Activated T-cell treated with anti-CD3 and anti-CD28 coated beads for 4 hours (primary cell): ENCODE measurements around the gene KLHL25.
A peak's percentile ranks its signal among the peaks of the same experiment; 100 is the strongest.
"Not testable (repeated sequence)": the region's sequence is repeated elsewhere in the genome, so short reads cannot be mapped to it uniquely, and the experiment has no call there.

Experiments
- DNase-seq: peaks from one replicate; pipeline ENCODE4 v3.0.0-alpha.2; 2020

Gene KLHL25, protein sequence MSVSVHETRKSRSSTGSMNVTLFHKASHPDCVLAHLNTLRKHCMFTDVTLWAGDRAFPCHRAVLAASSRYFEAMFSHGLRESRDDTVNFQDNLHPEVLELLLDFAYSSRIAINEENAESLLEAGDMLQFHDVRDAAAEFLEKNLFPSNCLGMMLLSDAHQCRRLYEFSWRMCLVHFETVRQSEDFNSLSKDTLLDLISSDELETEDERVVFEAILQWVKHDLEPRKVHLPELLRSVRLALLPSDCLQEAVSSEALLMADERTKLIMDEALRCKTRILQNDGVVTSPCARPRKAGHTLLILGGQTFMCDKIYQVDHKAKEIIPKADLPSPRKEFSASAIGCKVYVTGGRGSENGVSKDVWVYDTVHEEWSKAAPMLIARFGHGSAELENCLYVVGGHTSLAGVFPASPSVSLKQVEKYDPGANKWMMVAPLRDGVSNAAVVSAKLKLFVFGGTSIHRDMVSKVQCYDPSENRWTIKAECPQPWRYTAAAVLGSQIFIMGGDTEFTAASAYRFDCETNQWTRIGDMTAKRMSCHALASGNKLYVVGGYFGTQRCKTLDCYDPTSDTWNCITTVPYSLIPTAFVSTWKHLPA

DNA sequence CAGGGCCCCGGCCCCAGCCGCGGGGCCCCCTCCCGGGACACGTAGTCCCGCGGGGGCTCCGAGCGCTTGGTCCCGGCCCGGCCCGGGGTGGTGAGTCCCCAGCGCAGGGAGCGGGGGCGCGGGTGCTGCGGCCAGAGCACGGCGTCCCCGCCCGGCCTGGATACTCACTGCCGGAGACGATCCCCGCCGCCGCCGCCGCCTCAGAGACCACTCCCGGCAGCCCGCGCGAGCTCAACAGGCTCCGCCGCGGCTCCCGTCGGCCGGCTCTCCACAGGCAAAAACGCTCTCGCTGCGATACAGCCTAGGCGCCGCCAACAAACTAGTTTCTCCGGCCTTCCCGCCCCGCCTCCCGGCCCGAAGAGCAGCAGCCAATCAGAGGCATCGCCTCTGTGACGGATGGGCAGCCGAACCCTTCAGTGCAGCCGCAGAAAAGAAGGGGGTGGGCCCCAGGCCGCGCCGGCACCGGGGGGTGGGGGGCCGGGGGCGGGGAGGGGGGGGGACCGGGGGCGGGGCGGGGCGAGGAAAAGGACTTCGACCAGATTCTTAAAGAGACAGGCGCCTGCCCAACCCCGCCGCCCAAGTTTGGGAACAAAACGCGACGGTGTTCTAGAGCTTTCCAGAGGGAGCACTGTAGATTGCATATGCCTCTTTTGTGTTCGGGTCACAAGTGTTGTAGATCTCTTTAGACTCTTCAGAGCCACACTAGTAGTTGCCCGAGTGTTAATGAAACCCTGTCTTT lies at the start of gene KLHL25:
Gene KLHL25, minus strand, starts transcription at position 328 of the 739 bp plus-strand sequence. CDS start 25,115 bp downstream, outside the sequence.
- peak; percentile 82 for DNase-seq

DNA sequence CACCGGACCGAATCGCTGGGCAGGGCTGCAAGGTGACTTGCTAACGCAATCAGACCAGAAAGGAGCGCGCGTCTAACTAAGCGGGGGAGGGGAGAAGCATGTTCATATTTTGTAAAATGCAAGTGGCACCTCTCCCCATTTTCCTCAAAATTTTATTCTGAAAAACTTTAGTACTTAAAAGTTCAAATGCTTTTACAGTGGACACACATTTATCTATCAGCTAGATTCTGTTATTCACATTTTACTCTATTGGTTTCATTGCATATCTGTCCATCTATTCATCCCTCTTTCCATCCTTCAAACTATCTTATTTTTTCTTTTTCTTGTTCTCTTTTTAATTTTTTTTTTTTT lies 46.1 kb upstream of the KLHL25 start:
- no peak for DNase-seq

DNA sequence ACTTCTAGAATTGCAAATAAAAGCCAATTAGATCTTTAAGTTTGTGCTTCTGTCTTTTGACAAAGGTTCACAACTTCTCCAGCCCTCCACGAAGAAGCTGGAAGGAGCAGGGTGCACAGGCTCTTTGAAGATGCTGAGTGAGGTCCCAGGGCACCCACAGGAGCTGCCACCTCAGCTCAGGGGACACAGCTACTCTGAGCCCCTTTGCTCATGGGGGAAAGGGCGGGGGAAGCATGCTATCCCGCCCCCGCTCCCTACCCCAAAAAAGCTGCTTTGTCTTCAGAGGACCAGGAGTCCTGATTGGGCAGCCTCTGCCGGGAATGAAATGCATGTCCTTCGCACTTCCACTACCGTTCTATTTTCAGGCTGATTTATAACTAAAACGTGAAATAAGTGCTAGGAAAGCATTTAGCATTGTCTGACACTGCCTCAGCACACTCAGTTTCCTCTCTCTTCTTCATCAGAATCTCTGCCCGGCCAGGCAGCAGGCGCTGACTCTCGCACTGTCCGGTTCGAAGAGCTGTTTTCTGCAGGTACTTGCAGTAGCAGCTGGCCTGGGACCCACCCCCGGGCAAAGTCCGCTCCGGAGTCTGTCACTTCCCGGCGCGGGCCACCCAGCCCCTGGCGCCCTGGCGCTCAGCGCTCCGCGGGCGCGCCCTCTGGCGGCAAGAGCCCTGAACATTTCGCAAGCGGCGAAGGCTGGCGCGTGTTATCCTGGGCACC lies 45.5 kb upstream of the KLHL25 start:
- peak; percentile 73 for DNase-seq

DNA sequence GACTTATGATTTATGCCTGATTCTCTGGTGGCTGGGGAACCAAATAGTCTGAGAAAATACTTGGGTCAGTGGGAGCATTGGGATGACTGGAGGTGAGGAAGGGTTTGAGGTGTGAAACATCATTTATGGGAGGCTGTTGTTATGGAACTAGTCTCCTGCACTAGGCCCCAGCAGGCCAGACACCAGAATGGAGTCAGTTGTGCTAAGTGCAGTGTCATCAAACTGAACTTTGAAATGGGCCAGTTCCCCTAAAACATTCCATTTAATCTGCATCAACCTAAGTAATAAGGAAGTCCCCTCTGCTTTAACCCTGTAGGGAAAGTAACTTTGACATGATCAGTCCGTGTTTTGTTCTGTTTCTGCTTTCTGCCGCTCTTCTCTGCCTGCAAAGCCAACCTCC lies 44.9 kb upstream of the KLHL25 start:
- DNase-seq = no peak

DNA sequence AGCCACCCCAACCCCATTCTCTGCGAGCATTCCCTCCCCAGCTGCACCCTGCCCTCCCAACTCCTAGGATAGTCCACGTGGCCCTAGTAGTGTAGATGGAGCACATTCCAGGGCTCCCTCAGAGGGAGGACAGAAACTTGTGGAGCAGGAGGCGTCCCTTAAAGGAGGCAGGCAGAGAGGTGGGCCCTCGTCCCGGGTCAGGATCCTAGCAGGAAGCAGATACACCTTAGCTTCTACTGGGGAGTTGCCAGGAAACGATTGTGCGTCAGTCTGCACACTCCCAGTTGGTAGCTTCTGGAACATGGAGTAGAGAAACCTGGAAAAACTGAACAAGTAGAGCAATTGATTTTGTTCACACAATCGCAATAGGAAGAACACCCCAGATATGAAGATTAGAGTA lies 43.9 kb upstream of the KLHL25 start:
- DNase-seq = no peak

DNA sequence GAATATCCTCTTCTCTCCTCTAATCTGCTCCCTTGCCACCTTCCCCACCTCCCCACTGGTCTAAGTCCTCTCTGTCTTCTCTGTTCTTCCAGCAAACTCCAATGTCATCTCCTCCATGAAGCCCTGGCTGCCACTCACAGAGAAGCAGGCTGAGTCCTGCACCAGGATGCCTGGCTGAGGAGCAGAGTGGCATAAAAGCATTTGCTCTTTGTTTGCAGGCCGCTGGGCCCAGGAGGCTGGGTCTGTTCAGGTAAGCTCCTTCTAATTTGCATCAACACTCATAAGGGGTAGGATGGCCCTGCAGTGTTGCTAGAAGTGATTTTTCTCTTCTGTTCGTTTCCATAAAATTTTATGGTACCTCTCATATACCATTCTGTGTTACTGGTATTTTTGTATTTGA lies 43.2 kb upstream of the KLHL25 start:
- no peak for DNase-seq

DNA sequence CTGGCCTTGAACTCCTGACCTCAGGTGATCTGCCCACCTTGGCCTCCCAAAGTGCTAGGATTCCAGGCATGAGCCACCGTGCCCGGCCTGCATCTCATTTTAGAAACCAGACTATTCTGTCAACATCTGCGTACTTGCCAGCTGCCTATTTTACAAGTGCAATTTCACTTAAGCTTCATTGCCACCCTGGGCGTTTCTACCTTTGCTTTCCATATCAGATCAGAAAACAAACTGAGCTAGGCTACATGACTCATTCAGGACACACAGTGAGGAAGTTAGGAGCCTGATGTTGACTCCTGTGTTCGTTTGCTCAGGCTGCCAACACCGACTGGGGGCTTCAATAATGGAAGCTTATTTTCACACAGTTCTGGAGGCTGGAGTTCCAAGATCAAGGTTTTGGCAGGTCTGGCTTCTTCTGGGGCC lies 42.3 kb upstream of the KLHL25 start:
- DNase-seq = no peak

DNA sequence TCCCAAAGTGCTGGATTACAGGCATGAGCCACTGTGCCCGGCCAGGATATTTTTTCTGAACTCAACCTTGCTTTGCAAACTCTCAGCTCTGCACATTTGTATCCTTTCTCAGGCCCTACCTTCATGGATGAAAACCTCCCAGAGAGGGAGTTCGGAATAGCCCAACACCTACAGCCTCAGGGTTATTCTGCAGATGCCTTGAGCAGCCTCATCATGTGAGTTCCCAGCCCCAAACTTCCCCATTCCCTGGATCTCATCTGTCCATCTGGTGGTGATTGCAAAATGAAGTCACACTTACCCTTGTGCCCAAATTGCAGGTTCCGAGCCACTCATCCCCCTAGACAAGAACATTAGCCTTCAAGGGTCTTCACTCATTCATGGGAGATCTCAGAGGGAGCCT lies 39.9 kb upstream of the KLHL25 start:
- no peak for DNase-seq

DNA sequence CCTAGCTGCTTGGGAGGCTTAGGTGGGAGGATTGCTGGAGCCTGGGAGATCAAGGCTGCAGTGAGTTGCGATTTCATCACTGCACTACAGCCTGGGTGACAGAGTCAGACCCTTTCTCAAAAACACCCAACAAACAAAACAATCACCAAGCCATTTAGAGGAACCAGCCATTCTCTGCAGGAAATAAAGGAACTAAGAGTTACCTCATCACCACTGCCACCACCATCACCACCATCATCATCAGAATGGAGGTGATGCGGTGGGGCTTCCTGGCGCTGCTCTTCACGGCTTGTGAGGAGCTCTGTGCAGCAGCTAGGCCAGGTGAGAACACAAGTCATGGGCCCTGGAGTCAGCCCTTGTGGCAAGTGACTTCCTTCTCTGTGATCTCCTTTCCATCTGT lies 37.7 kb upstream of the KLHL25 start:
- DNase-seq = no peak

DNA sequence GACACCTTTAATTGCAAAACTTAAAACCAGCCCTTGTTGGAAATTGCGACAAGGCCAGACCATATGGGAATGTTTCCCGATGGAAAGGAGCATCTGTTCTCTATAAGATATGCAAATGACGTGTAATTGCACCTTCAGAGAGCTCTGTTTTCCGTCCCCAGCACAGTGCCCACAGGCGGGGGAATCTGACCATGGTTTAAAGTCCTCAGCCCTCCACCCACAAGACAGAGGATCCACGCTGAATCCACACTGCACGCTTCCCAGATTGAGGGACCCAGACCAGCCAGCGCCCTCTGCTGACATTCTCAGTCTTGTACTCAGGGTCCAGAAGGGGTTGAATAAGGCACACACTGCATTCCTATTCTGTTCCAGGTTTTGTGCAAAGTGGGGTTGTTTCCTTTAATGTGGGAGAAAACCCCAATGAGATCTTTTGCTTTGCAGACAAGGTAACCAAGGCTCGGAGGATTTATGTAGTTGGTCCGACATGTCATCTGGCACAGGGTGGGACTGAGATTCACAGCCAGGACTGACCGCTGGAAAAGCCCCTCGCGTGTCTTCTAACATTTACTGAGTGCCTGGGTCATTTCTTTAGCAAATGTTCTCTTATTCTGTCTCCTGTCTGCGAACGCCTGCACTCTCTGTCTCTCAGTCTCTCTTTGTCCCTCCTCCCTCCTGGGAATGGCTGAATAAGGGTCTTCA lies 36.8 kb upstream of the KLHL25 start:
- DNase-seq = no peak

DNA sequence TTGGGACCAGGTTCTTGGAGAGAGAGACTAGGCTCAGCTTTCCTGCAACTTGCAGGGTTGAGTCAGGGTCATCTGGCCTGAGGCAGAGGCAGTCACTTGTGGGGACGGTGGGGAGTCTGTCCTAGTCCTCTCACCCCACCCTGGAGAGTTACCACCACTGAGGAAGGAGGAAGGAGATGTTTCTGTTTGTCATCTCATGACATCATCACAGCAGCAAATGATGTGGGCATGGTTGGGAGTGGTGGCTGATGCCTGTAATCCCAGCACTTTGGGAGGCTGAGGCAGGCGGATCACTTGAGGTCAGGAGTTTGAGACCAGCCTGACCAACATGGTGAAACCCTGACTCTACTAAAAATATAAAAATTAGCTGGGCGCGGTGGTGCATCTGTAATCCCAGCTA lies 35.0 kb upstream of the KLHL25 start:
- not testable (repeated sequence) for DNase-seq

DNA sequence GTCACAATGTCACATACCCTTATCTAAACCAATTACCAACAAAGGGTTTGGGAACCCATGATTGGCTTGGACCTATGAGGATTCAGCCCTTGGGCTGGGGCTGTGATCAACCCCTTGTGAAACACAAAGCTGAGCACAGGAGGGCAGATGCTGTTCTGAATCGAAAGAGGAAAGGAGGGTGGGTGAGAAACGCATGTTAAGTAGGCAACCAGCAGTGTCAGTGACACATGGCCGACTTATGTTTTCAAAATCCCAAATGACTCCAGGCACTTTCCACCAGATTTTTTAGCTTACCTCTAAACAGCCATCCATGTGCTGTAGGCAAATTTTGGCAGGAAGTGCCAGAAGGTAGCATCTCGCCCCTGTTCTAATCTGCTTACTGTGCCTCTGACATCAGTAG lies 34.1 kb upstream of the KLHL25 start:
- no peak for DNase-seq

DNA sequence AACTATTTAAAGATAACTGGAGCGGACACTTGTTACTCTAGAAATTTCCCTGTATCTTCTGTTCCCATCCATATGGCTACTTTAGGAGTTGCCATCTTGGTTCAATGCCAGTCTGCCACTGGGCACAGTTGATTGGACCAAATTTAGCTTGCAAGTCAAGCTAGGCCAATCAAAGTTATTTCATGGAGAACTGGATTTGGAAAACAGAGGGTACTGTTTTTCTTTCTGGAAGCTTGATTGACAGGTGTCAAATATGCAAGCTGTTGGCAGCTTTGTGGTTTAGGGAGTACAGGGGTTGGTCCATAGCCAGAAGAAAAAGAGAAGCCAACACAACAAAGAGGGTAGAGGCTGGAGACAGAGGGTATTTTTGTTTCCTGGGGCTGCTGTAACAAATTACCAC lies 33.4 kb upstream of the KLHL25 start:
- no peak for DNase-seq

DNA sequence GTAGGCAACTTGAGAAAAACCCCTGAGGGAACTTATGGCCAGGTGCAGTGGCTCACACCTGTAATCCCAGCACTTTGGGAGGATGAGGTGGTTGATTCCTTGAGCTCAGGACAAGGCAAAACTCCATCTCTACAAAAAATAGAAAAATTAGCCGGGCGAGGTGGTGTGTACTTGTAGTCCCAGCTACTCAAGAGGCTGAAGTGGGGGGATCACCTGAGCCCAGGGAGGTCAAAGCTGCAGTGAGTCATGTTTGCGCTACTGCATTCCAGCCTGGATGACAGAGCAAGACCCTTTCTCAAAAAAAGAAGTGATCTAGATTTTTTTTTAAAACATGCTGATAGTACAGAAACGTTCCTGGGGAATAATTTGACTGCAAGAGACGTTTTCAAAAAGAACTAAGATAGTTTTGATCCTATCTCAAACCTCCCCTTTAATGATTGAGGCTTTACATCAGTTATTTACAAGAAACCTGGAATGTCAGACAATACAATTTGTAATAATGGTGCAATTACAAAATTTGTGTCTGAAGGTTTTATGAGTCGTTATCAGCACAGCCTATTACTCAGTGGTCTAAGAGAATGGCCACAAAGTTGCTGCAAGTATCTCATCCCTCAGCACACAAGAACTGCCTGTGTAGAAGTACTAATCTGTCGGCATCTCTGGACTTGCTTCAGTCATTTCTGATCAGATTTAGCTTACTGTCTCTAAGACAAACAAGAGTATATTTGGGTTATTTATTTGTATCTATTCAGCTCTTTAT lies 32.2 kb upstream of the KLHL25 start:
- no peak for DNase-seq

DNA sequence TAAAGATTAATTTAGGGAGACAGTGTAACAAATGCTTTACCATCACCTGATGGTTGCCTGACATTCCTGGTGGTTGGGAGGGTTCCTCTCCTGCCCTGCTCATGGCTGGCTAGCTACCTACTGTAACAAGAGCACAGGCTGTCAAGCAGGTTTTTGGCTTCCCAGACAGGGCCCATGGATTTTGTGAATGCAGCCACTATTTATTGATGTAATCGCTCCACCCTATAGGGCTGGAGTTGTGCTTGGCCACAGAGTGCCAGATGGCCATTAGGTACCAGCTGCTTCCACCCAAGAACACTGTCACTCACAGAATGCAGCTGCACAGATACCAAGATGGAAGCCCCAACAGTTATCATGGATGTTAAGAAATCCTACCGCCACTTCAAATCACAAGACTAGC lies 31.0 kb upstream of the KLHL25 start:
- no peak for DNase-seq

DNA sequence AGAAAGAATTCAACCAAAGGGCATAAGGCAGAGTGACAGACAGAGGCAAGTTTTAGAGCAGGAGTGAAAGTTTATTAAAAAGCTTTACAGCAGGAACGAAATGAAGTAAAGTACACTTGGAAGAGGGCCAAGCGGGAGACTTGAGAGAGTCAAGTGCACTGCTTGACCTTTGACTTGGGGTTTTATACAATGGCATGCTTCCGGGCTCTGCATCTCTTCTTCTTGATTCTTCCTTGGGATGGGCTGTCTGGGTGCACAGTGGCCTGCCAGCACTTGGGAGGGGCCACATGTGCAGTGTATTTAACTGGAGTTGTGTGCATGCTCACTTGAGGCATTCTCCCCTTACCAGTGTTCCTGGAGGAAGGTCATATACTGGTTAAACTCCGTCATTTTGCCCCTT lies 30.4 kb upstream of the KLHL25 start:
- no peak for DNase-seq

DNA sequence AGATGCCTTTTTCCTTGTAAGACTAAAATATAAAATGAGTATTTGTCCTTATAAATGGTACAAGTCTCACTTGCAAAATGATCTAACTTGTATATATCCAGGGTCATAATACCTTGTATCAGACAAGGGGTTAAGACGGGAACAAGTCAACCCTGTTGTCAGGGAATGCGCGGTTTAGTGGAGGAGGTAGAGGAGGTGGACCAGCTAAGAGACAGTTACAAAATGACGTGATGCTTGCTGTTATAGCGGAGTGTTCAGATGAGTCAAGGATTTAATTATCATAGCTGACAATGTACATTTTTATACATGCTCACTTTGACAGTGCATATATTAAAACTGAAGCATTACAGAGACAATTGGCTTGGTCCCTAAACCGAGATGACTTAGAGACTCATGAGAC lies 26.8 kb upstream of the KLHL25 start:
- DNase-seq = no peak

DNA sequence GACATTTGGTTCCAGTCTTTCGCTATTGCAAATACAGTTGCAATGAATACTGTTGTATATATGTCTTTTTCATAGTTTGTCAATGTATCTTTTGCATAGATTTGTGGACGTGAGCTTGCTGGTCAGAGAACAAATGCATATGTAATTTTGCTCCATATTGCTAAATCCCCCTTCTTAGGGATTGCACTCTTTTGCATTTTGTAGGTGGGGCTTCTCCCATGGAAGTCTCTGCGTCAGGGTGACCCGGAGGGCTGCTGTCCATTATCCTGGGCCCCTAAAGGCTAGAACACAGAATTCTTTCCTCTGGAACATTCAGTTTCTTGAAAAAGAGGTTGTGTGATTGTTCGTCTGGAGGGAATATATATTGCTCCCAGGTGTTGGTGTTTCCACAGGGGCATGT lies 25.2 kb upstream of the KLHL25 start:
- no peak for DNase-seq

DNA sequence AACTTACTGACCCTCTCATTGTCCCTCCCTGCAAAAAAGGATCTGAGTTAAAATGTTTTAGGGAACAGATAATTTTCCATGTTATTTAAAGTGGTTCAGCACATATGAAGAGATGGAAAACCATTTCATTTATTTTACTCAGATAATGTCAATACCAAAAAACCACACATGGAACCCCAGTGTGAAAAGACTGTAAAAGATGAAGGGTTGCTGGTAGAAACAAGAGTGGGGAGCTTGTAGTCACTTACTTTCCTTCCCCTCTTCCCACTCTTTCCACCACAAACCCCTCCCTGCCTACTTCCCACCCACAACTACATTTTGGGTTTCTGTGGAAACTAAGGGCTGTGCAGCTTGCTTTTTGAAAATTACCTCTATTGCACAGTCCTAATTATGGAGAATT lies 18.5 kb upstream of the KLHL25 start:
- no peak for DNase-seq

DNA sequence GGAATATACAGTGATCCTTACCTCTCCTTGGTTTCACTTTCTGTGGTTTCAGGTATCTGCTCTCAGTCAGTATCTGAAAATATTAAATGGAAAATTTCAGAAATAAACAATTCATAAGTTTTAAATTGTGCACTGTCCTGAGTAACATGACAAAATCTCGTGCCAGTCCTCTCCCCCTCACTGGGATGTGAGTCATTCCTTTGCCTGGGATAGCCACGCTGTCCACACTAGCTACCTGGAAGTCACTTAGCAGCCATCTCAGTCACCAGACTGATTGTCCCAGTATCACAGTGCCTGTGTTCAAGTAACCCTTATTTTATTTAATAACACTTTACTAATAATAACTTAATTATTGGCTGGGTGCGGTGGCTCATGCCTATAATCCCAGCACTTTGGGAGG lies 15.3 kb upstream of the KLHL25 start:
- DNase-seq = no peak

DNA sequence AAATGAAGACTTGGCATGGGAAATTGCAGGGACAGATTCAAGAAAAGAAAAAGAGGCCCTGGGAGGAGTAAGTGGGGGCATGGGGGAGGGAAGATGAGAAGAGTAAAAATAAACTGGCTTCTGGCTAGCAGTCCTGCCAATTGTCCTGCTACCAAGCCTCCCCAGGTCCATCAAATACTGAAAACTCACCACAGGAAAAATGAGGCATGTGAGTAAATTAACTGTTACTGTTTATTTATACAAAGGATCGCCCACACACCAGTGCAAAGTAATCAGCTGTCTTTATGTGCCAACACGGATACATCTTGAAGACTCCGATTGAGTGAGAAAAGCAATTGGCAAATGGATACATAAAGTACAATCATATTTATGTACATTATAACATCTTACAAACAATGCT lies 10.7 kb upstream of the KLHL25 start:
- DNase-seq = no peak
